CD4-positive, alpha-beta T cell treated with Interleukin-10 for 1 hour (primary cell): ENCODE results near the gene MAFG.

Source experiments
- DNase-seq: peaks from one replicate; pipeline ENCODE4 v3.0.0-alpha.2; 2020

MAFG gene

GRCh38 chr17:81927653-81928543 is at the start of gene MAFG:
Gene MAFG (minus strand): TSS chr17:81927735. CDS start chr17:81923185, 4,550 bp downstream.
- DNase-seq = peak; percentile 91

DNA sequence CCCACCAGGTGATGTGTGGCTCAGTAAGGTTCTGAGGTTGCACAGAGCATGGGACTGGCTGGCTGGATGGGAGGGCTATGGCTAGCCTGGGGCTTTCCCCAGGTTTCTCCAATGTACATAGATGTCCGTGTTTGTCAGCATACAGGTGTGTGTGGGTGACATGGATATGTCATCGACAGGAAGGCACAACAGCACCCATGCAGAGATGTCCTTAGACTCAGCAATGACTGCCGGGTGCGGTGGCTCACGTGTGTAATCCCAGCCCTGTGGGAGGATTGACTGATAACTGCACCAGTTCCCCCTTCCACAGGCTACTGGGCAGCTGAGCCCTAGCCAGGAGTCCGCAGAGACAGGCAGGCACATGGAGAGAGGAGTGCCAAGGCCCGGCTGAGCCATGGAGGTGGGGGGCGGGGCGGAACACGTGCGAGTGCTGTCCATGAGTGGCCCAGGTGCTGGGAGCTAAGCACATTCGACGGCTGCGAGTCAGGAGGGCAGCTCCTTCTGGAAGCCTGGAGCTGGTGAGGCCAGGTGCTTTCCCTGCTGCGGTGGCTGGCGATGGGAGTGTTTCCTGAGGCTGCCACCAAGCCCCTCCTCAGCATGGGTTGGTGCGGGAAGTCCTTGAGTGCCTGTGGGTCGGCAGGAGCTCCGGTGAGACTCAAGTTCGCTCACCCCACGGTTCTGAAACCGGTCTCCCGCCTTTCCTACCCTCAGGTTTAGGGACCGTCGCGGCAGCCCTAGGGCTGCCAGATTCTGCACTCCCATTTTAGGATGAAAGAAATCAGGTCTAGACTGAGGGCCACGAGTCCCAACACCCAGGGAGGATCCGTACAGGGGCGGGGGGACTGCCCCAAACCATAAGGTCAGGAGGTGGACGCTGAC is 49.0 kb upstream of the MAFG start:
- peak; percentile 29 for DNase-seq

DNA sequence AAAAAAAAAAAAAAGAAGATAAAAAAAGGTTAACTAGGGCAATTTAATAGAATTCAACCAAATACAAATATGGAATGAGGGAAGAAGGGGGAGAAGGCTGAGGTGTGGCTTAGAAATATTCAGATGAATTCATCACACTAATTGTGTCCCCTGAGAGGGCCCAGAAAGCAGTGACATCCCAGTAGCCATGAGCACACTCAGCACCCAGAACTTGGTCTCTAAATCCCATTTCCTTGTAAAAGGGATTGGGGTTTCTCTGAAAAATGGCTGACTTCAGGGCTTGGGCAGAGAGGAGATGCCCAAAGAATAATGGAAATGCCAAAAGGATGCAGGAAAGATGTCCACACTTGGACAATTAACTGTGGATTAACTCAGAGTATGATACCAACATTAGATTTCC is 45.9 kb upstream of the MAFG start:
- DNase-seq = no peak

DNA sequence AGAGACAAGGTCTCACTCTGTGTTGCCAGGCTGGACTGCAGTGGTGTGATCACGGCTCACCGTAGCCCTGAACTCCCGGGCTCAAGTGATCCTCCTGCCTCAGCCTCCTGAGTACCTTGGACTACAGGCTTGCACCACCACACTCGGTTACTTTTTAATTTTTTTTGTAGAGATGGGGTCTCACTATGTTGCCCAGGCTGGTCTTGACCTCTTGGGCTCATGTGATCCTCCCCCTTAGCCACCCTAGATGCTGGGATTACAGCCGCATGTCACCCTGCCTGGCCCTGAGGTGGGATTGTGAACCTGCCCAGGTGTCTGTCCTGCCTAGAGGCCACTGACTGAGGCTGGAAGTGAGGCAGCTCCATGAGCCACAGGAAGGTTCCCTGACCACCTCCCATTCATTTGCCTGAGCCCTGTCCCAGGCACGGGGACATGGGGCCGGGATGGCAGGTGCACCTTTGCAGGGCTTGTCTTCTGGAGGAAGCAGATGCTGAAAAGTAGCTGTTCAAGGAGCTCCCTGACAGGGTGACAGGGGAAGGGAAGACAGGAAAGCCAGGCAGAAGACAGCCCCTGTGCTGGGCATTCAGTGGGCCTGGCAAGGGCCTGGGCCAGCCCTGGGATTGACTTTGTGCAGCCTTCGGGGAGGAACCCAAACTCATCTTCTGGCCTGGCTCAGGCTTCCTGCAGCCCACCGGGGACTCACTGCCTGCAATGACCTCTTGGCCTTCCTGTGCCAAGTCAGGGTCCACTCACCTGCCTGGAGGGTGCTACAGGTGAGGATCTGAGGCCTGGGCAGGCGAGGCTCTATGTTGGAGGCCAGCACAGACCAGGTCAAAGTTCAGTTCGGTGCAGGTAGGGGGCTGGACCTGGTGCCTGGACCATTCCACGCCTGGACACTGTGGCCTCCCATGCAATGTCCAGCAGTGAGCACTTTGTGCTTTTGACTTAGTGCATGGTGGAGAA is 41.6 kb upstream of the MAFG start:
- DNase-seq = no peak

- DNase-seq = no peak
Observed at GRCh38 chr17:81968396-81968745, 40.8 kb upstream of the MAFG start.

GRCh38 chr17:81967533-81968395 is 40.2 kb upstream of the MAFG start:
- peak; percentile 90 for DNase-seq

GRCh38 chr17:81967244-81967532 is 39.7 kb upstream of the MAFG start:
- no peak for DNase-seq

DNA sequence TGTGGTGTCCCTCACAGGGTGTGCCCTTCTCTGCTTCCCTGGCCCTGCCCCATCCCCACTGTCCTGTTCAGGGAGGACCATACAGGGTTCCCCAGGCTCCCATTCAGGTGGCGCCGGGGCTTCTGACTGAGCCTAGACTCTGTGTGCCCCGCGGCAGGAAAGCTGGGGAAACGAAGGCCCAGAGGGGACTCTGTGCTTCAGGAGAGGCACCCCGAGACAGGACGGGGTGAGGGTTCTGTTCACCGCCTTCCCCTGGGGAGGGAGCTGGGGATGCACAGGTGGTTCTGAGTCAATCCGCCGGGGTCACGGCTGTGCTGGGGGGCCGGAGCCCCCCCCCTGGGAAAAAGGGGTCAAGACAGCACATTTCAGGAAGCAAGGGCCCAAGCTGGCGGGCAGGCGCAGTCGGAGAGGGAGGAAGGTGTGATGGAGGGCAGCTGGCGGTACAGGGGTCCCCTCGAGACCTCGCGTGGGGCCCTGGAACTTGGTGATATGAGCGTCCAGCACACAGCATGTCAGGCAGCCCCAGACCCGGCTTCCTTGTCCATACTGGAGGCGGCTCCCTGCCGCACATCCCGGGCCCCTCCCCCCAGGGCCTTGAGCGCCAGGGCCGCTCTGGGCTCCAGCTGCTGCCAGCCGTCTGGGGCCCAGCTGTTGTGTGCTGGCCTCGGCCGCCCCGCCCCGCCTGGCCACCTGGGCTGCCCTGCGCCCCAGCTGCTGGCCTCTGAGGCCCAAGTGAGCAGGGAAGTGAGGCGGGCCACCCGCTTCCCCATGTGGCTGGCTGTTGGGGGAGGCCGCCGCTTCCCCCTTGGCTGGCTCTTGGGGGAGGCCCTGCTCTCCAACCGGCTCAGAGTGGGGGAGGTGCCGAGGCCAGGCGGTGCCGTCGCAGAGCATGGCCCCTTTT is 39.1 kb upstream of the MAFG start:
- no peak for DNase-seq

GRCh38 chr17:81964081-81964849 is 36.7 kb upstream of the MAFG start:
- no peak for DNase-seq

GRCh38 chr17:81962499-81963441 is 35.2 kb upstream of the MAFG start:
- no peak for DNase-seq

GRCh38 chr17:81961521-81962498 is 34.3 kb upstream of the MAFG start:
- no peak for DNase-seq

GRCh38 chr17:81961087-81961511 is 33.6 kb upstream of the MAFG start, which contains the start of gene NOTUM:
Gene NOTUM (minus strand): TSS chr17:81961187. CDS start chr17:81960909, 278 bp downstream.
- peak; percentile 37 for DNase-seq

- DNase-seq = no peak
Observed at GRCh38 chr17:81960130-81960958, 32.8 kb upstream of the MAFG start.

DNA sequence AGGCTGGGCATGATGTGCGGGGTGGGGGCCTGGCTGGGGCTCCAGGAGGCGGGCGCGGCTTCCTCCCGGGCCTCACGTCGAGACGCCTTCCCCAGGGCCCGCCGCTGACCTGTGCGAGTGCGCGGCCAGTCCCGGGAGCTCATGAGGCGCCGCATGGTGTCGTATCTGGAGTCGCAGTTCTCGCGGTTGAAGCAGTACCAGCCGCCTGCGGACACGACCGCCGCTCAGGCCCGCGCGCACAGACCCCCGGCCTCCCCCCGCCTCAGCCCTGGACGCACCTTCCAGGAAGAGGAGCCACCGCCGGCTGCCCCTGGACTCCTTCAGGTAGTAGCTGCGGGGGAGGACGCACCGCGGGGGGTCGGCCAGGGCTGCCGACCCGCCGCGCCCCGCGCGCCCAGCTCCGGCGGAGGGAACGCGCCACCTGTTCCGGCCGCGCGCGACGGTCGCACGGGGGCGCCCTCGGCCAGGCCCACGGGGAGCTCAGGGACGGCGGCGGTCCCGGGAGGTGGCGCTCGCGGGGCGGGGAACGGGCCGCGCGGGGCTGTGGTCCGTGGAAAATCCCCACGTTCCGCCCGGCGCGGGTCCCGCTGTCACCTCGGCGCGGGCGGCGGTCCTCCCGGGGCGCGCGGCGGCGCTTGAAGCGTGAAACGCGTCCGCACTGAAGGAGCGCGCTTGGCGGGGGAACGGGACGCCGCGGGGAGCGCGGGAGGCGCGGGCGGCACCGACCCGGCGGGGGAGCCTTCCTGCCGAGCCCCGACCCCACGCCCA is 32.0 kb upstream of the MAFG start:
- DNase-seq = peak; percentile 88

- DNase-seq = no peak
Observed at GRCh38 chr17:81958633-81959342, 31.3 kb upstream of the MAFG start.
